ENCODE data around the gene PHLDA1. TPM values are rescaled to one million over a fixed set of nuclear protein-coding genes. Genes with fewer than 3 reads are reported as not detected.

Gene PHLDA1
- total and polyA plus RNA-seq, 11 donors: 3.0 to 44.4 (median 5.5) TPM

GRCh38 chr12:76024942-76025600 is 6.5 kb downstream of the PHLDA1 start:
- WGBS, 4 donors: 70 to 75% (median 74%) methylated on average over 3 of the region's 3 CpGs
- H3K4me1 ChIP-seq: peaks cover 0 to 42% (median 8%) of the 10 kb centered on the region in 12 donors
- ATAC-seq (peak in 1 of 4 donors; percentile 23), DNase-seq (no peak)
- TF ChIP-seq CTCF (IDR thresholded peaks at IDR 0.05) (no peak), POLR2A (IDR thresholded peaks at IDR 0.05) (no peak)
- no peaks in the 10 kb centered on the region for H3K27me3 ChIP-seq
- peaks cover 0 to 14% (median 0%) of the 10 kb centered on the region in 9 donors for H3K36me3 ChIP-seq
- H3K4me3 ChIP-seq: no peak overlapping the region
- intact Hi-C loops (cut with DNase I): loop anchor here in 5 of 10 donors (5.0 to 10.0 kb wide), 6 partner anchors 48 to 183 kb away; no protein-coding TSS in a partner anchor
- peak overlapping the region in 1 of 12 donors; percentile 23 for H3K27ac ChIP-seq
- H3K9me3 ChIP-seq: no peaks in the 10 kb centered on the region

GRCh38 chr12:76024102-76024781 is 7.3 kb downstream of the PHLDA1 start:
- Histone ChIP-seq H3K27ac (no peak overlapping the region), H3K4me1 (peaks cover 0 to 45% (median 6%) of the 10 kb centered on the region in 12 donors), H3K36me3 (peaks cover 0 to 12% (median 0%) of the 10 kb centered on the region in 9 donors), H3K9me3 (no peaks in the 10 kb centered on the region), H3K27me3 (no peaks in the 10 kb centered on the region), H3K4me3 (no peak overlapping the region)
- no peak for DNase-seq
- TF ChIP-seq CTCF (IDR thresholded peaks at IDR 0.05): no peak
- no peak for TF ChIP-seq POLR2A (IDR thresholded peaks at IDR 0.05)
- WGBS, 4 donors: 89 to 96% (median 90%) methylated on average over 8 of the region's 8 CpGs
- ATAC-seq: no peak
- intact Hi-C loops (cut with DNase I): loop anchor here in 1 of 10 donors (10.0 kb wide), 1 partner anchor 89 kb away; no protein-coding TSS in a partner anchor

- Histone ChIP-seq H3K36me3 (peaks cover 0 to 1% (median 0%) of the 10 kb centered on the region in 9 donors), H3K4me1 (peaks cover 0 to 40% (median 5%) of the 10 kb centered on the region in 12 donors), H3K27me3 (no peaks in the 10 kb centered on the region), H3K9me3 (no peaks in the 10 kb centered on the region), H3K27ac (no peak overlapping the region), H3K4me3 (no peak overlapping the region)
- ATAC-seq (no peak), DNase-seq (no peak)
- 82 to 91% (median 89%) methylated on average over 2 of the region's 2 CpGs for WGBS, 4 donors
- intact Hi-C loops (cut with DNase I): loop anchor here in 1 of 10 donors (10.0 kb wide), 1 partner anchor 88 kb away; no protein-coding TSS in a partner anchor
- TF ChIP-seq CTCF (IDR thresholded peaks at IDR 0.05): no peak
- TF ChIP-seq POLR2A (IDR thresholded peaks at IDR 0.05): no peak
These were observed 8.4 kb downstream of the PHLDA1 start for GRCh38 chr12:76023069-76023690.

- DNase-seq: no peak
- H3K9me3 ChIP-seq: no peaks in the 10 kb centered on the region
- peaks cover 0 to 39% (median 7%) of the 10 kb centered on the region in 12 donors for H3K4me1 ChIP-seq
- WGBS, 4 donors: 92 to 98% (median 96%) methylated on average over 3 of the region's 3 CpGs
- no peak for ATAC-seq
- intact Hi-C loops (cut with DNase I): loop anchor here in 1 of 10 donors (10.0 kb wide), 1 partner anchor 88 kb away; no protein-coding TSS in a partner anchor
- TF ChIP-seq POLR2A (IDR thresholded peaks at IDR 0.05): no peak
- no peak for TF ChIP-seq CTCF (IDR thresholded peaks at IDR 0.05)
- no peak overlapping the region for H3K4me3 ChIP-seq
- no peaks in the 10 kb centered on the region for H3K27me3 ChIP-seq
- no peak overlapping the region for H3K27ac ChIP-seq
- H3K36me3 ChIP-seq: no peaks in the 10 kb centered on the region
These were observed 9.1 kb downstream of the PHLDA1 start for GRCh38 chr12:76022506-76022905.
